H1 (cell line): ENCODE results near the gene HBA2. TPM values are rescaled to one million over a fixed set of nuclear protein-coding genes. Genes with fewer than 3 reads are reported as not detected.
"Not testable (repeated sequence)": the region's sequence is repeated elsewhere in the genome, so short reads cannot be mapped to it uniquely, and the experiment has no call there.

Experiments
- CTCF ChIA-PET: fragments of 300-600 bp; sonication (Branson Sonifier 250); formaldehyde crosslinking; loops from one replicate; lab custom pipeline; 2021; ENCODE audit not compliant: partially characterized antibody; lab: Charles Lee
- POLR2A ChIA-PET: fragments of 300-600 bp; sonication (Branson Sonifier 250); formaldehyde crosslinking; loops from one replicate; lab custom pipeline; 2021; ENCODE audit warnings: inconsistent platforms; ENCODE audit not compliant: partially characterized antibody; lab: Charles Lee
- DNase-seq, 2 experiments: peaks; one replicate each; pipeline versions ENCODE4 v3.0.0 to v3.0.0-alpha.2; 2010 to 2022; ENCODE audit warnings: low spot score in 2 of 2, low read depth in 1 of 2, mixed read lengths in 1 of 2
- FAIRE-seq: peaks from 2 replicates; lab custom pipeline; 2011; peaks lifted over from hg19 to GRCh38; lab: Jason Lieb, UNC
- H2AFZ ChIP-seq: 2 replicates; pipeline ENCODE4 v1.8.1; 2012; ENCODE audit warnings: low read length, inconsistent platforms
- H2AK5ac ChIP-seq: 2 replicates; pipeline ENCODE4 v1.6.1; 2013; ENCODE audit warnings: low read depth, low read length
- H2BK120ac ChIP-seq: replicated peaks from 2 replicates; pipeline ENCODE3; 2013; ENCODE audit warnings: low read depth, low read length, inconsistent platforms
- H2BK12ac ChIP-seq: 2 replicates; pipeline ENCODE4 v1.6.1; 2013; ENCODE audit warnings: low read depth, low read length
- H2BK15ac ChIP-seq: 2 replicates; pipeline ENCODE4 v1.6.1; 2013; ENCODE audit warnings: low read length
- H2BK20ac ChIP-seq: 2 replicates; pipeline ENCODE4 v1.6.1; 2013; ENCODE audit warnings: low read length
- H2BK5ac ChIP-seq: 2 replicates; pipeline ENCODE4 v1.6.1; 2013; ENCODE audit warnings: low read depth, low read length
- H3K14ac ChIP-seq: 2 replicates; pipeline ENCODE4 v1.6.1; 2013; ENCODE audit warnings: inconsistent platforms; ENCODE audit not compliant: insufficient read length
- H3K18ac ChIP-seq: 2 replicates; pipeline ENCODE4 v1.6.1; 2013; ENCODE audit warnings: low read length; ENCODE audit errors: extremely low read depth
- H3K23ac ChIP-seq: 2 replicates; pipeline ENCODE4 v1.6.1; 2013; ENCODE audit warnings: inconsistent platforms; ENCODE audit not compliant: insufficient read length
- H3K23me2 ChIP-seq: 2 replicates; pipeline ENCODE4 v1.6.1; 2013; ENCODE audit warnings: low read depth, low read length
- H3K27ac ChIP-seq: 2 replicates; pipeline ENCODE4 v1.6.1; 2011; ENCODE audit warnings: low read depth, low read length, inconsistent platforms
- H3K27me3 ChIP-seq, 4 experiments: replicated peaks in 1 of 4; 1 replicate in 1 of 4; 2 replicates in 3 of 4; pipeline versions ENCODE4 v1.6.1 to v1.8.1; 2011 to 2013; ENCODE audit warnings: low read length in 3 of 4, mild to moderate bottlenecking in 3 of 4, inconsistent platforms in 2 of 4, mixed read lengths in 2 of 4, moderate library complexity in 1 of 4; ENCODE audit not compliant: control insufficient read depth in 3 of 4, insufficient read depth in 3 of 4; ENCODE audit errors: extremely low read depth in 1 of 4
- H3K36me3 ChIP-seq, 4 experiments: 2 replicates each; pipeline versions ENCODE4 v1.6.1 to v1.8.1; 2011 to 2013; ENCODE audit warnings: mild to moderate bottlenecking in 4 of 4, low read length in 3 of 4, moderate library complexity in 2 of 4, control low read depth in 1 of 4, inconsistent platforms in 1 of 4; ENCODE audit not compliant: insufficient read depth in 4 of 4, control insufficient read depth in 2 of 4
- H3K4ac ChIP-seq: replicated peaks from 2 replicates; pipeline ENCODE3; 2013; ENCODE audit warnings: low read length, low read depth, mixed read lengths, inconsistent platforms; ENCODE audit not compliant: insufficient read length
- H3K4me1 ChIP-seq, 4 experiments: replicated peaks in 1 of 4; 1 replicate in 1 of 4; 2 replicates in 3 of 4; pipeline versions ENCODE4 v1.6.1 to v1.8.1; 2011 to 2013; ENCODE audit warnings: low read length in 3 of 4, inconsistent platforms in 2 of 4, mixed read lengths in 1 of 4; ENCODE audit not compliant: insufficient read depth in 4 of 4, control insufficient read depth in 3 of 4
- H3K4me2 ChIP-seq, 2 experiments: 2 replicates each; pipeline versions ENCODE4 v1.6.1 to v1.8.1; 2011 to 2013; ENCODE audit warnings: low read depth in 2 of 2, low read length in 2 of 2, control low read depth in 1 of 2, inconsistent platforms in 1 of 2, mild to moderate bottlenecking in 1 of 2; ENCODE audit not compliant: insufficient read depth in 1 of 2
- H3K4me3 ChIP-seq, 4 experiments: fragments of 200-600, 300-600 bp in 1 of 4; sonication (generic), shearing (Covaris generic), sonication (Bioruptor Twin) in 1 of 4; 2 replicates each; pipeline versions ENCODE4 v1.5.1 to v1.8.1; 2011 to 2016; ENCODE audit warnings: low read length in 4 of 4, low read depth in 3 of 4, control low read depth in 2 of 4, inconsistent platforms in 2 of 4, mild to moderate bottlenecking in 2 of 4, mixed read lengths in 1 of 4, moderate library complexity in 1 of 4; ENCODE audit not compliant: insufficient read depth in 2 of 4; ENCODE audit errors: extremely low read depth in 1 of 4
- H3K56ac ChIP-seq: replicated peaks from 2 replicates; pipeline ENCODE3; 2013; ENCODE audit warnings: low read depth, mild to moderate bottlenecking, mixed read lengths, low read length, inconsistent platforms; ENCODE audit not compliant: insufficient read length
- H3K79me1 ChIP-seq: 2 replicates; pipeline ENCODE4 v1.6.1; 2013; ENCODE audit warnings: low read depth, low read length, control low read depth
- H3K79me2 ChIP-seq, 2 experiments: 2 replicates each; pipeline versions ENCODE4 v1.6.1 to v1.8.1; 2012 to 2013; ENCODE audit warnings: low read length in 2 of 2, mild to moderate bottlenecking in 2 of 2, inconsistent platforms in 1 of 2; ENCODE audit not compliant: insufficient read depth in 2 of 2, control insufficient read depth in 1 of 2
- H3K9ac ChIP-seq, 4 experiments: replicated peaks in 1 of 4; 1 replicate in 1 of 4; 2 replicates in 3 of 4; pipeline versions ENCODE4 v1.6.1 to v1.8.1; 2011 to 2013; ENCODE audit warnings: low read depth in 3 of 4, low read length in 3 of 4, control low read depth in 2 of 4, mild to moderate bottlenecking in 2 of 4, moderate library complexity in 2 of 4, inconsistent platforms in 1 of 4; ENCODE audit errors: extremely low read depth in 1 of 4
- H3K9me3 ChIP-seq, 2 experiments: 2 replicates each; pipeline versions ENCODE4 v1.6.1 to v1.8.1; 2012 to 2013; ENCODE audit warnings: mild to moderate bottlenecking in 2 of 2, moderate library complexity in 2 of 2, control low read depth in 1 of 2, inconsistent platforms in 1 of 2, low read depth in 1 of 2, low read length in 1 of 2, mixed read lengths in 1 of 2; ENCODE audit not compliant: insufficient read depth in 2 of 2
- H4K20me1 ChIP-seq, 2 experiments: replicated peaks in 1 of 2; 2 replicates each; pipeline versions ENCODE3 to v1.8.1; 2011 to 2013; ENCODE audit warnings: inconsistent platforms in 2 of 2, low read length in 2 of 2, mild to moderate bottlenecking in 1 of 2; ENCODE audit not compliant: insufficient read depth in 2 of 2, control insufficient read depth in 1 of 2
- H4K5ac ChIP-seq: 2 replicates; pipeline ENCODE4 v1.6.1; 2013; ENCODE audit warnings: low read length, low read depth, mixed read lengths, inconsistent platforms; ENCODE audit not compliant: insufficient read length
- H4K8ac ChIP-seq: 2 replicates; pipeline ENCODE4 v1.8.0; 2013; ENCODE audit warnings: mild to moderate bottlenecking, moderate library complexity, low read length, inconsistent platforms; ENCODE audit not compliant: insufficient read depth; ENCODE audit errors: extremely low read depth
- H4K91ac ChIP-seq: replicated peaks from 2 replicates; pipeline ENCODE3; 2013; ENCODE audit warnings: low read length, mixed read lengths, inconsistent platforms; ENCODE audit not compliant: insufficient read length
- BCL11A ChIP-seq, 2 experiments: IDR thresholded peaks; one replicate each; pipeline ENCODE4 v1.6.1; 2011; ENCODE audit warnings: low read depth in 2 of 2, low read length in 2 of 2, mild to moderate bottlenecking in 2 of 2
- CEBPB ChIP-seq: IDR thresholded peaks from 2 replicates; pipeline ENCODE4 v1.6.1; 2012; ENCODE audit warnings: low read depth, low read length
- HDAC2 ChIP-seq, 2 experiments: fragments of 300-600 bp in 1 of 2; sonication (generic) in 1 of 2; IDR thresholded peaks; 2 replicates each; pipeline ENCODE4 v1.6.1; 2011 to 2012; ENCODE audit warnings: low read depth in 2 of 2, low read length in 2 of 2, mild to moderate bottlenecking in 2 of 2, moderate library complexity in 2 of 2, borderline replicate concordance in 1 of 2, inconsistent platforms in 1 of 2
- SIX5 ChIP-seq: IDR thresholded peaks from 2 replicates; pipeline ENCODE4 v1.6.1; 2011; ENCODE audit warnings: mild to moderate bottlenecking, low read depth, low read length
- whole genome bisulfite sequencing, 2 experiments: shearing (Covaris generic) in 1 of 2; methylation state at CpG; one replicate each; pipeline versions ENCODE4 v1.1.6 to v1.1.7; 2013 to 2015; ENCODE audit warnings: low lambda C conversion rate in 2 of 2, mixed read lengths in 2 of 2, inconsistent platforms in 1 of 2, low coverage in 1 of 2, missing lambda C conversion rate in 1 of 2; ENCODE audit not compliant: insufficient replicate concordance in 2 of 2, insufficient coverage in 1 of 2, insufficient read length in 1 of 2; ENCODE audit errors: extremely low coverage in 1 of 2, missing lambda C conversion rate in 1 of 2; 5-methylcytosine and 5-hydroxymethylcytosine counted together
- polyA plus RNA-seq, 7 experiments: library from polyadenylated mRNA; depleted of rRNA in 3 of 7; stranded (reverse) in 5 of 7; unstranded in 2 of 7; fragments of >200 nt in 5 of 7; fragments of 200-250 nt in 2 of 7; gene quantifications; 1 replicate in 5 of 7; 2 replicates in 1 of 7; 4 replicates in 1 of 7; pipeline versions ENCODE4 v1.2.1 to v1.2.3, GENCODE V29; 2011 to 2013; ENCODE audit warnings: missing spikeins in 2 of 7, mixed read lengths in 2 of 7
- total RNA-seq: library from RNA; stranded (reverse); fragmentation: NEBNext Ultra II Directional; extraction: Animal tissue kit (Norgen Biotek cat#: 25700); gene quantifications from 2 replicates; pipeline ENCODE4 v1.2.1, GENCODE V29; 2021

Gene HBA2
- total and polyA plus RNA-seq, 2 of the 8 experiments (the other 6 are each of a cell fraction or from before 2014, with no cell fraction given), result 6.1 TPM; not detected in 1

- TF ChIP-seq SIX5 (no peak), HDAC2 (IDR thresholded peaks at IDR 0.05; ENCODE audit: borderline replicate concordance in 1 of 2, low read depth in 2 of 2, low read length in 2 of 2) (no peak), BCL11A (IDR thresholded peaks at IDR 0.05; ENCODE audit: low read depth in 2 of 2, low read length in 2 of 2) (no peak), CEBPB (no peak)
- TF ChIP-seq, all 59 proteins: peak for 0
Observed at GRCh38 chr16:175011-175949, 2.6 kb downstream of the HBA2 start (continued).

- H3K27ac ChIP-seq, H3K56ac ChIP-seq, H3K4me1 ChIP-seq, H3K79me2 ChIP-seq, H3K4me2 ChIP-seq, DNase-seq, H3K23me2 ChIP-seq, H4K5ac ChIP-seq, H3K9me3 ChIP-seq, POLR2A ChIA-PET, H3K9ac ChIP-seq, H3K23ac ChIP-seq, H2AK5ac ChIP-seq, H3K36me3 ChIP-seq, H3K18ac ChIP-seq, H2BK5ac ChIP-seq, H3K14ac ChIP-seq, H2BK20ac ChIP-seq, CTCF ChIA-PET, H2BK15ac ChIP-seq, FAIRE-seq, H3K79me1 ChIP-seq, H4K8ac ChIP-seq, H3K4ac ChIP-seq, H2BK12ac ChIP-seq, H2AFZ ChIP-seq, H2BK120ac ChIP-seq, H4K91ac ChIP-seq: not testable (repeated sequence)
- Histone ChIP-seq H3K27me3 (peaks cover 63 to 85% (median 78%) of the 10 kb centered on the region in 4 experiments), H3K4me3 (0 out of 8 replicates have a peak overlapping the region, but pooled peaks of 1 of the 4 experiments have one; percentile 40), H4K20me1 (peaks cover 8 to 17% of the 10 kb centered on the region in 2 experiments)
- WGBS, 2 experiments, result 3% methylated on average over 8 of the region's 39 CpGs; no CpG with 5 or more reads in 1 of the 2 experiments
Observed at GRCh38 chr16:176006-176405, 3.3 kb downstream of the HBA2 start.
